ENCODE data around the gene VWA5B1. TPM values are rescaled to one million over a fixed set of nuclear protein-coding genes. Genes with fewer than 3 reads are reported as not detected.

The VWA5B1 gene
- total RNA-seq, 1 donor, result not detected

- no peaks in the 10 kb centered on the region for H3K36me3 ChIP-seq (ENCODE audit: insufficient read depth, low read length)
Measured at GRCh38 chr1:20353836-20354235, 63.2 kb downstream of the VWA5B1 start.

GRCh38 chr1:20354610-20355009, 63.9 kb downstream of the VWA5B1 start:
- no peaks in the 10 kb centered on the region for H3K9me3 ChIP-seq (ENCODE audit: low read depth, low read length)
- peaks cover 39% of the 10 kb centered on the region for H3K27me3 ChIP-seq (ENCODE audit: insufficient read depth, low read length)
- no peaks in the 10 kb centered on the region for H3K79me2 ChIP-seq (ENCODE audit: insufficient read depth, low read length)
- H3K4me1 ChIP-seq (ENCODE audit: insufficient read depth, low read length), result no peaks in the 10 kb centered on the region
- H4K20me1 ChIP-seq (ENCODE audit: insufficient read depth, low read length), result no peaks in the 10 kb centered on the region
- H3K27ac ChIP-seq (ENCODE audit: low read depth, low read length), result no peak overlapping the region
- peak; percentile 77 for DNase-seq (ENCODE audit: insufficient read length, low spot score, missing footprints)
- H2AFZ ChIP-seq (ENCODE audit: low read length), result no peak overlapping the region
- H3K36me3 ChIP-seq (ENCODE audit: insufficient read depth, low read length), result no peaks in the 10 kb centered on the region
- no peak overlapping the region for H3K4me2 ChIP-seq (ENCODE audit: insufficient read depth, low read length)
- H3K4me3 ChIP-seq (ENCODE audit: insufficient read depth, low read length), result no peak overlapping the region
- no peak for TF ChIP-seq CTCF (IDR thresholded peaks at IDR 0.05; ENCODE audit: extremely low read depth, low read depth, low read length)

More at GRCh38 chr1:20353836-20354235, 63.2 kb downstream of the VWA5B1 start:
- Histone ChIP-seq H4K20me1 (ENCODE audit: insufficient read depth, low read length) (no peaks in the 10 kb centered on the region), H3K27ac (ENCODE audit: low read depth, low read length) (no peak overlapping the region), H3K4me3 (ENCODE audit: insufficient read depth, low read length) (no peak overlapping the region), H3K79me2 (ENCODE audit: insufficient read depth, low read length) (no peaks in the 10 kb centered on the region), H3K4me1 (ENCODE audit: insufficient read depth, low read length) (no peaks in the 10 kb centered on the region), H3K27me3 (ENCODE audit: insufficient read depth, low read length) (peaks cover 36% of the 10 kb centered on the region), H3K4me2 (ENCODE audit: insufficient read depth, low read length) (no peak overlapping the region), H2AFZ (ENCODE audit: low read length) (no peak overlapping the region), H3K9me3 (ENCODE audit: low read depth, low read length) (no peaks in the 10 kb centered on the region)
- DNase-seq (ENCODE audit: insufficient read length, low spot score, missing footprints), result peak; percentile 25
- no peak for TF ChIP-seq CTCF (IDR thresholded peaks at IDR 0.05; ENCODE audit: extremely low read depth, low read depth, low read length)

GRCh38 chr1:20355101-20355827, 64.6 kb downstream of the VWA5B1 start:
- no peak for TF ChIP-seq CTCF (IDR thresholded peaks at IDR 0.05; ENCODE audit: extremely low read depth, low read depth, low read length)
- H3K4me2 ChIP-seq (ENCODE audit: insufficient read depth, low read length), result no peak overlapping the region
- H3K4me1 ChIP-seq (ENCODE audit: insufficient read depth, low read length), result no peaks in the 10 kb centered on the region
- H3K27me3 ChIP-seq (ENCODE audit: insufficient read depth, low read length), result peaks cover 45% of the 10 kb centered on the region
- no peak overlapping the region for H3K4me3 ChIP-seq (ENCODE audit: insufficient read depth, low read length)
- no peaks in the 10 kb centered on the region for H3K36me3 ChIP-seq (ENCODE audit: insufficient read depth, low read length)
- no peak overlapping the region for H2AFZ ChIP-seq (ENCODE audit: low read length)
- H3K27ac ChIP-seq (ENCODE audit: low read depth, low read length), result no peak overlapping the region
- no peaks in the 10 kb centered on the region for H3K79me2 ChIP-seq (ENCODE audit: insufficient read depth, low read length)
- no peaks in the 10 kb centered on the region for H3K9me3 ChIP-seq (ENCODE audit: low read depth, low read length)
- DNase-seq (ENCODE audit: insufficient read length, low spot score, missing footprints), result peak; percentile 51
- H4K20me1 ChIP-seq (ENCODE audit: insufficient read depth, low read length), result no peaks in the 10 kb centered on the region

- Histone ChIP-seq H3K4me3 (ENCODE audit: insufficient read depth, low read length) (no peak overlapping the region), H3K9me3 (ENCODE audit: low read depth, low read length) (no peaks in the 10 kb centered on the region), H3K27ac (ENCODE audit: low read depth, low read length) (no peak overlapping the region), H3K4me1 (ENCODE audit: insufficient read depth, low read length) (no peaks in the 10 kb centered on the region), H3K79me2 (ENCODE audit: insufficient read depth, low read length) (no peaks in the 10 kb centered on the region), H4K20me1 (ENCODE audit: insufficient read depth, low read length) (no peaks in the 10 kb centered on the region), H3K4me2 (ENCODE audit: insufficient read depth, low read length) (no peak overlapping the region), H3K36me3 (ENCODE audit: insufficient read depth, low read length) (no peaks in the 10 kb centered on the region), H3K27me3 (ENCODE audit: insufficient read depth, low read length) (peaks cover 52% of the 10 kb centered on the region), H2AFZ (ENCODE audit: low read length) (no peak overlapping the region)
- TF ChIP-seq CTCF (IDR thresholded peaks at IDR 0.05; ENCODE audit: extremely low read depth, low read depth, low read length), result no peak
- peak; percentile 42 for DNase-seq (ENCODE audit: insufficient read length, low spot score, missing footprints)
Measured at GRCh38 chr1:20355828-20356735, 65.4 kb downstream of the VWA5B1 start.

Data from osteoblast (primary cell).